ENCODE measurements around the gene CSNK1A1.
A peak's percentile ranks its signal among the peaks of the same experiment; 100 is the strongest.
"Not testable (repeated sequence)": the region's sequence is repeated elsewhere in the genome, so short reads cannot be mapped to it uniquely, and the experiment has no call there.

The CSNK1A1 gene

DNA sequence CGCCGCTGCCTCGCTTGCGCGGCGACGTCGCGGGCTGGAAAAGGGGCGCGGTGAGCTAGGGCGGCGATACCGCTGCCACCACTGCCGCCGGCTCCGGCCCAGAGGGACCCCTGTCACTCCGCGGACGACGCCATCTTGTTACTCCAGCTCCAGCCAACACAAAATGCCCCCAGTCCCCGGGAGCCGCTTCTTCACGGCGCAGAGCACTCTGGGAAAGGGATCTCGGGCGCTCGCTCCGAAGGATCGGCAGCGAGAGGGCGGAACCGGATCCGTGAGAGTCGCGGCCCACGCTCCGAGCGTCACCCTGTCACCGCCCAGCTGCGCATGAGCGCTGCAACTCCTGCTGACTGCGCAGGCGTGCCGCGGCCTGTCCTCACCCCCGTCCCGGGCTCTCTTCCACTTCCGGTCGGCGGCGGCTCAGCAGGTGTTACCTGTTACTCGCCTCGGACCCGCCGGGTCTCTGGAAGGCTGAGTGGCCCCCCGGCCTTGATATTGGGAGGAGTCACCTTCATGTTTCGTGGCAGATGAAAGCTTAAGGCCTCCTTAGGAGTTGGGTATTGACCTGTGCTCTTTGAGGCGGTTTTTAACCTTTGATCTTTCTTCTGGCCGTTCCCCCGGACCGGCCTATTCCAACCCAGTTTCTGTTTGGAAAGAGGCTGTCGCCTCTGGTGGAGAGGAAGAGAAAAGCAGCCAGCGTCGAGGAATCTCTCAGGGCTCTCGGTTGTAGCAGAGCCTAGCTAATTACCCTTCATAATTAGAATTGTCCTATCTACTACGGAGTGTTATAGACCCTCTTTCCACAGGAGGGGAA, at the start of gene CSNK1A1:
TSS of gene CSNK1A1 (minus strand) at position 213 of the 811 bp plus-strand sequence. CDS start 475 bp downstream, outside the sequence.
- DNase-seq (ENCODE audit: low read depth, low spot score): peak; percentile 99
- in situ Hi-C loops (cut with HindIII; ENCODE audit: low sequenced_read_pairs): no loop called here
- peak within 1 kb of the TSS; percentile 98 for H3K4me3 ChIP-seq (ENCODE audit: low read depth, low read length)
- TF ChIP-seq, protein P1, sequence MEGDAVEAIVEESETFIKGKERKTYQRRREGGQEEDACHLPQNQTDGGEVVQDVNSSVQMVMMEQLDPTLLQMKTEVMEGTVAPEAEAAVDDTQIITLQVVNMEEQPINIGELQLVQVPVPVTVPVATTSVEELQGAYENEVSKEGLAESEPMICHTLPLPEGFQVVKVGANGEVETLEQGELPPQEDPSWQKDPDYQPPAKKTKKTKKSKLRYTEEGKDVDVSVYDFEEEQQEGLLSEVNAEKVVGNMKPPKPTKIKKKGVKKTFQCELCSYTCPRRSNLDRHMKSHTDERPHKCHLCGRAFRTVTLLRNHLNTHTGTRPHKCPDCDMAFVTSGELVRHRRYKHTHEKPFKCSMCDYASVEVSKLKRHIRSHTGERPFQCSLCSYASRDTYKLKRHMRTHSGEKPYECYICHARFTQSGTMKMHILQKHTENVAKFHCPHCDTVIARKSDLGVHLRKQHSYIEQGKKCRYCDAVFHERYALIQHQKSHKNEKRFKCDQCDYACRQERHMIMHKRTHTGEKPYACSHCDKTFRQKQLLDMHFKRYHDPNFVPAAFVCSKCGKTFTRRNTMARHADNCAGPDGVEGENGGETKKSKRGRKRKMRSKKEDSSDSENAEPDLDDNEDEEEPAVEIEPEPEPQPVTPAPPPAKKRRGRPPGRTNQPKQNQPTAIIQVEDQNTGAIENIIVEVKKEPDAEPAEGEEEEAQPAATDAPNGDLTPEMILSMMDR (IDR thresholded peaks at IDR 0.05; ENCODE audit: low read depth, low read length): peak; percentile 89

DNA sequence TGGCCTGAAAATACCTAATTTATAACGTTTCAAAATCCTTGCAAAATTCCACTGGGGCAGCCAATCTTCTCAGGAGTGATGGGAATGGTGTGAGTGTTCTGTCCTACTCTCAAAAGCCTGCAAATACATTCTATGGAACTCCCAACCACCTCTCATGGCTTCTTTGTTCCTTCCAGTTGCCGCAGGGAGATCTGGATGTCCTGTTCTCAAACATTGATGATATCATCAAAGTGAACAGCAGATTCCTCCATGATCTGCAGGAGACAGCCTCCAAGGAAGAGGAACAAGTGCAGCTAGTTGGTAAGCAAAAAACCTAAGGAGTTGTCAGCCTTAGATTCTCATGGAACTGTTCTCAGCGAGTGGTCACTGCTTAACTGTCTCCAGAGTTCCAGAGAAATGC, 49.7 kb upstream of the CSNK1A1 start:
- in situ Hi-C loops (cut with HindIII; ENCODE audit: low sequenced_read_pairs): no loop called here
- TF ChIP-seq, protein P1 (IDR thresholded peaks at IDR 0.05; ENCODE audit: low read depth, low read length): no peak
- DNase-seq (ENCODE audit: low read depth, low spot score): no peak
- H3K4me3 ChIP-seq (ENCODE audit: low read depth, low read length): no peak overlapping the region

DNA sequence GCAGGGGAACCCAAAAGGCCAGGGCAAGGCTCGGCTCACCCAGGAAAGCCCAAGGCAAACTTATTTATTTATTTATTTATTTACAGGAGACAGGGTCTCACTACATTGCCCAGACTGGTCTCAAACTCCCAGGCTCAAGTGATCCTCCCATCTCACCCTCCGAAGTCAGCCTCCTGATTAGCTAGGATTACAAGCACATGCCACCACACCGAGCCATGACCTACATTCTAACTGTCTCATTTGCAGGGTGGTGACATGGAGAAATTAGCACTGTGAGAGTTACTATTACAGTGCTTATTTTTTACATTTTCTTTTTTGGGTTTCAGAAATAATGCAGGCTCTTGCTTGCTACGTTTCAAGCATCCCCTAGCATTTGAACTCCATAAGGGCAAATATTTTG, 48.1 kb upstream of the CSNK1A1 start:
- no peak for DNase-seq (ENCODE audit: low read depth, low spot score)
- TF ChIP-seq, protein P1 (IDR thresholded peaks at IDR 0.05; ENCODE audit: low read depth, low read length): no peak
- no peak overlapping the region for H3K4me3 ChIP-seq (ENCODE audit: low read depth, low read length)
- in situ Hi-C loops (cut with HindIII; ENCODE audit: low sequenced_read_pairs): no loop called here

DNA sequence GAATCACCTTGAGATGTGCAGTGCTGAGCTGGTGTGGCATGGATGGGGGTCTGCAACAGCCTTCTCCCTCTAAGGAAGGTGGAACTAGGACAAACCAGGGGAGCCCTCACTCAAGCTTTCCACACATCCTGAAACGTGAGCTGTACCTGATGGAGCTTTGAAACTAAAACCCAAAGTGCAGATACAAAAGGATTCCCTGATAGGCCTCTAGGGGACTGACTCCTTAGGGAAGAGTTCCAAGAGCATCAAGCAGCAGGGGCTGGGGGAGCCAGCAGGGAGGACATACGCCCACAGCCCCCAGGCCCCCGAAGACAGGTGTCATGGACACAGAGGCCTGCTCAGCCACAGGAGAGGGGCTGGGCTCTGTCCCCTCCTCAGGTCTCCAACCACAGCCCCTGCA, 47.7 kb upstream of the CSNK1A1 start:
- in situ Hi-C loops (cut with HindIII; ENCODE audit: low sequenced_read_pairs): no loop called here
- no peak for DNase-seq (ENCODE audit: low read depth, low spot score)
- H3K4me3 ChIP-seq (ENCODE audit: low read depth, low read length): no peak overlapping the region
- TF ChIP-seq, protein P1 (IDR thresholded peaks at IDR 0.05; ENCODE audit: low read depth, low read length): no peak

DNA sequence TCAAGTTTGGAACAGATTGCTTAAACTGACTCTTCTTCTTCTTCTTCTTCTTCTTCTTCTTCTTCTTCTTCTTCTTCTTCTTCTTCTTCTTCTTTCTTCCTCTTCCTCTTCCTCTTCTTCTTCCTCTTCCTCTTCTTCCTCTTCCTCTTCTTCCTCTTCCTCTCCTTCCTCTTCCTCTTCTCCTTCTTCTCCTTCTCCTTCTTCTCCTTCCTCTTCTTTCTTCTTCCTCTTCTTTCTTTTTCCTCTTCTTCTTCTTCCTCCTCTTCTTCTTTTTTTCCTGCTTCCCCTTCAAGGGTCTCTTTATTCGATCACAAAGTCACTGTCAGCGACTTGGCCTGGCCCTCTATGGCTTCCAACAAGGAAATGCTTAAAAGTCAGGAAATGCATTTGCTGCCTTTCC, 47.0 kb upstream of the CSNK1A1 start:
- in situ Hi-C loops (cut with HindIII; ENCODE audit: low sequenced_read_pairs); DNase-seq (ENCODE audit: low read depth, low spot score); H3K4me3 ChIP-seq (ENCODE audit: low read depth, low read length): not testable (repeated sequence)

DNA sequence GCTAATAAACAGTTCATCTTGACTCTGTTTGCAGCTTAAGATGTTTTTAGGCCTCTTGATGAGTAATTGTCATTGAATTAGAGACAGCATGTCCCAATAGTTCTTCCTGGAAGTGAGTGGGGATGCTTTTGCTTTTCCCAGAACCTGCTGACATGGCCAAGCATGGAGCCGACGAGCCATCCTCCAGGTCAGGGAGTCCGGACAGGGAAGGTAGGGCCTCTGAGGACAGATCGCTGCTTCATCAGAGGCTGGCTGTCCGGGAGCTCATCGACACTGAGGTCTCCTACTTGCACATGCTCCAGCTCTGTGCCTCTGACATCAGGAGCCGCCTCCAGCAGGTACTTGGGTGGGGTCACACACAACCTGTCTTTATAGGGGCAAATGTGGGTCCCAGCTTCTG, 46.4 kb upstream of the CSNK1A1 start:
- TF ChIP-seq, protein P1 (IDR thresholded peaks at IDR 0.05; ENCODE audit: low read depth, low read length): no peak
- in situ Hi-C loops (cut with HindIII; ENCODE audit: low sequenced_read_pairs): no loop called here
- H3K4me3 ChIP-seq (ENCODE audit: low read depth, low read length): no peak overlapping the region
- no peak for DNase-seq (ENCODE audit: low read depth, low spot score)

DNA sequence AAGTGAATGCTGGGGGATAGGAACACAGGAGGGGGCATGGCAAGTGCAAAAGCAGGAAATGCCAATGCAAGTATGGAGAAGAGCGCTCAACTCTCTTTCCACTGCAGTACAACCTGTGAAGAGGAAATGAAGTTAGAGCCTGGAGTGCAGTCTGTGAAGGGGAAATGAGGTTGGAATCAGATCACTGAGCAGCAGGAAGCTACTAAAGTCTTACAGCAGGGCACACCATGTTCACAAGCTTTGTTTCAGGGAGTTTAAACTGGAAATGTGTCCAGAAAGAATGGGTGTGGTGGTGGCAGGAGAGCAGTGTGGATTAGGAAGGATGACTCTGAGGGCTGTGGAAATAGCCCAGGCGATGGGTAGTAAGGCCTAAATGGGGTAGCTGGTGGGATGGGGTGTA, 45.5 kb upstream of the CSNK1A1 start:
- TF ChIP-seq, protein P1 (IDR thresholded peaks at IDR 0.05; ENCODE audit: low read depth, low read length): no peak
- DNase-seq (ENCODE audit: low read depth, low spot score): peak; percentile 22
- in situ Hi-C loops (cut with HindIII; ENCODE audit: low sequenced_read_pairs): no loop called here
- H3K4me3 ChIP-seq (ENCODE audit: low read depth, low read length): no peak overlapping the region

DNA sequence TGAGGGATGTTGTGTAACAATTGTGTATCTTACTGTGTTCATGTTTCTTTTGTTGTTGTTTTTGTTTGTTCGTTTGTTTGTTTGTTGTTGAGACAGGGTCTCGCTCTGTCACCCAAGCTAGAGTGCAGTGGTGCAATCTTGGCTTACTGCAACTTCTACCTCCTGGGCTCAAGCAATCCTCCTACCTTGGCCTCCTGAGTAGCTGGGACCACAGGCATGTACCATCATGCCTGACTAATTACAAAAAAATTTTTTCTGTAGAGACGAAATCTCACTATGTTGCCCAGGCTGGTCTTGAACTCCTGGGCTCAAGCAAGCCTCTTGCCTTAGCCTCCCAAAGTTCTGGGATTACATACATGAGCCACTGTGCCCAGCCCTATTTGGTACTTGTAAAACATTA, 43.9 kb upstream of the CSNK1A1 start:
- in situ Hi-C loops (cut with HindIII; ENCODE audit: low sequenced_read_pairs): not testable (repeated sequence)

More for the DNA sequence above, 43.9 kb upstream of the CSNK1A1 start:
- peak; percentile 26 for DNase-seq (ENCODE audit: low read depth, low spot score)
- H3K4me3 ChIP-seq (ENCODE audit: low read depth, low read length): not testable (repeated sequence)
